Putamen (tissue), 1 donor: ENCODE results near the gene EFCAB7.

ENCODE experiments used
- DNase-seq: peaks from one replicate; pipeline ENCODE4 v3.0.0-alpha.2; 2016; ENCODE audit warnings: low spot score

Gene EFCAB7

DNA sequence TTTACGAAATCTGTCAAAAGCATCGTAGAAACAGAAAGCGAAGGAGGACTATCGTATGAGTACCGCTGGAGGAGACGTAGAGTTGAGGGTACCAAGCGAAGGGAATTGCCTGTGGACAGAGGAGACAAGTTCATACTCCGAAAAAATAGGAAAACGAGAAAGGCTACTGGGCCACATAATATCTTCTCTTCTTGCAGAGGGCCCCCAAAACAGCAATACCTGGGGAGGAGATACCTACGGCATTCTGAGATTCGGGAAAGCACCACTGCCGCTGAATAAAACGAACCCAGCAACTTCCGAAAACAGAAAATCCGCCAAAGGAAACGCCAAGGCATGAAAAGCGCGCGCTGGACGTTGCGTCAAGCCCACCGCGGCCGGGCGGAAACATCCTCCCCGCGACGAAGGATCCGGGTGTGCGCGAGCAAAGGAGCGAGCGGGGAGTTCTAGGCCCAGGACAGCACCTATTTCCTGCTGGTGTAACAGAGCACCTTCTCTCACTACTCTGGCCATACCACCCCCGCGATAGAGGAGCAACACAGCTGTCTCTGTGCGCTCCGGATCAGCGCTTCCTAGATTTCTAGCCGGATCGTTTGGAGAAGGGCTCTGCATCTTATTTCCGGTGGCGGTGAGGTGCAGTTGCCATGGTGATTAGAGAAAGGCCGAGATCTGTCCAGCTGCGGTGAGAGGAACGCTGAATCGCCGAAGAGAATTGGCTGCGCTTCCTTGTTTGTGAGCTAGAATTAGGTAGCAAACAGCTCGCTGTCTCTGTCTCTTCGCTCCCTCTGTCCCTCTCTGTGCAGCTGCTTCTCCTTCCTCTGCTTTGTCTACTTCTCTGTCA is at the start of gene EFCAB7, which contains the start of gene ITGB3BP:
Gene EFCAB7, plus strand, starts transcription at position 635 of the 838 bp plus-strand sequence. CDS start 2,048 bp downstream, outside the sequence.
Gene ITGB3BP, minus strand, starts transcription at position 335 of the 838 bp plus-strand sequence. Its CDS starts 92 bp downstream, at position 243.
- peak; percentile 88 for DNase-seq

- DNase-seq: no peak
Observed at GRCh38 chr1:63475761-63476160, 47.6 kb upstream of the EFCAB7 start.

DNA sequence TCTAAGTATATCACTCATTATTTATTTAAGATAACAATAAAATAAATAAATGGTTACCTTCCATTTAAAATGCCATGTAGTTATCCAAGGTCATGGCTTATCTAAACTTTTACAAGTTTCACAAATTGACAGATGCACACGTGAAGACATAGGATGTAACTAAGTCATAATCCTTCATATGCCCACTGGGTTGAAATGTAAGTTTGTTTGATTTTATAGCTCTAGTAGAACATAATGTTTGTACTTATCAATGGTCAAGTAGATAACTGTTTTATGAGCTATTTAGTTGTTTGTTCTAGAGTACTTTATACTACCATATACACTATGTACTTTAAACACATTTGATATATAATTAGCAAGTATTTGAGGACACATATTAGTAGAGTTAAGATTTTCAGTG is 43.3 kb upstream of the EFCAB7 start:
- no peak for DNase-seq

DNA sequence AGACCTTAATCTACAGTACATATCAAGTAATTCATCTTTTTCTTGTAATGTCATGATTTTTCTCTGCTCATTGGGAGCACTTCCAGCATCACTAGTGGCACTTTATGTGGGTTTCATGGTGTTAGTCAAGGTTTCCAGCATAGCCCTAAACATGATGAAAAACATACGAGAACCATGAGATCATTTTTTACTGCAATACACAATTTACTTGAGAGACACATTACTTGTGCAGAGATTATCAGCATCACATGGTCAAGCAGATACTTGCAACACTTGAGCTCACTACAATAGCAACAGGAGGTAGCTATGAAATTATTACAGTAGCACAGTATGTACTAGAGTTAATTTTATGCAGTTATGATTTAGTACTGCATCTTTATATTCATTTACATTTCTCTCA is 36.7 kb upstream of the EFCAB7 start:
- no peak for DNase-seq

DNA sequence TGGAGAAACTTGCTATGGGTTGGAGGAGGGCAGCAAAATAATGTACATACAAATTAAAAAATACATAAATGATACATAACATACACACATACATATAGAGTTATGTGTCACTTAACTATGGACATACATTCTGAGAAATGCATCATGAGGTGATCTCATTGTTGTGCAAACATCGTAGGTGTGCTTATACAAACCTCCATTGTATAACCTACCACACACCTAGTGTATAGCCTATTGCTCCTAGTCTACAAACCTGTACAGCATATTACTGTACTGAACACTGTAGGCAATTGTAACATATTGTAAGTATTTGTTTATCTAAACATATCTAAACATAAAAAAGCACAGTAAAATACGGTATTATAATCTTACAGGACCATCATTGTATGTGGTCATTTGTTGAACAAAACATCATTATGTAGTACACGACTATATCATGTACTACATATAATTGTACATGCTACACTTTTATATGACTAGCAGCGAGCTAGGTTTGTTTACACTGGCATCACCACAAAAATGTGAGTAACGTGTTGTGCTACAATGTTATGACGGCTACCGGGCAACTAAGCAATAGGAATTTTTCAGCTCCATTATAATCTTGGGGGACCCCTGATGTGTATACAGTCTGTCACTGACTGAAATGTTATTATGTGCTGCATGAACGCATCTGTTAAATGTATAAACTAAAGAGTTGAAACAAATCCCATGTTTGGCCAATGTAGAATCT is 35.8 kb upstream of the EFCAB7 start:
- no peak for DNase-seq

GRCh38 chr1:63497577-63497976 is 25.7 kb upstream of the EFCAB7 start:
- DNase-seq: no peak

GRCh38 chr1:63498106-63498505 is 25.2 kb upstream of the EFCAB7 start:
- DNase-seq: no peak

- DNase-seq: no peak
Observed at GRCh38 chr1:63501256-63501655, 22.1 kb upstream of the EFCAB7 start.

- DNase-seq: no peak
Observed at GRCh38 chr1:63506782-63507181, 16.5 kb upstream of the EFCAB7 start.

GRCh38 chr1:63509718-63510117 is 13.6 kb upstream of the EFCAB7 start:
- no peak for DNase-seq

- DNase-seq: no peak
Observed at GRCh38 chr1:63512584-63512983, 10.7 kb upstream of the EFCAB7 start.

GRCh38 chr1:63516629-63517028 is 6.7 kb upstream of the EFCAB7 start:
- DNase-seq: no peak

- no peak for DNase-seq
Observed at GRCh38 chr1:63523738-63524137, 413 bp downstream of the EFCAB7 start.

- no peak for DNase-seq
Observed at GRCh38 chr1:63524201-63524600, 876 bp downstream of the EFCAB7 start.

DNA sequence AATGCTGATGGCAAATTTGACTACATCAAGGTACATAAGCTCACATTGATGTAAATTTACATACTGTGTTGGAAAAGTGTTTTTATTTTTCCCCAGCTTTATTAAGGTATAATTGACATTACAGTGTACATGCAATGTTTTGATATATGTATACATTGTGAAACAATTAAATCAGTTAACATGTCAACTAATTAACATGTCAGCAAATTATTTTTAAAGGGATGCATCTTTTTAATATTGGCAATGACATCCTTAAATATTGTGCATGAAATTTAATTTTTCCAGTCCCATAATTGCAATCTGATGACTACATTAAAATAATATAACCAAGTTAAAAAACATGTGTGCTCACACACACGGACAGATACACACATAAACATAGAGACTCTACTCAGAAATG is 9.4 kb downstream of the EFCAB7 start:
- no peak for DNase-seq

DNA sequence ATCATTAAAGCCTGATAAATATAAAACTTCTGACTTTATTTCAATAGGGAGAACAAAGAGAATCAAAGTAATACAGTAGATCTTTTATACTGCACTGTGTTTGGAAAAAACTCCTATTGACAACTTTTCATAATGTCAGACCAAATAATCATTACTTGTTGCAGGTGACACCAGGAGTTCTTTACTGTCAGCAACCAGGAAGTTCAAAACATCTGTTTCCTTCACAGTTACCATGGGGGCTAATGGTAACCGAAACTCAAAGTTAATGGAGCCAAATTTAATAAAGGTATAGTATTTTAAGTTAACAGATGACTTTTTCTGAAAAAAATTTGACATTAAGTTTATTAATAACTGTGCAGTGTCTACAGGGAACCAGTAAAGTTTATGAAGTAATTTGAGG is 10.6 kb downstream of the EFCAB7 start:
- no peak for DNase-seq

DNA sequence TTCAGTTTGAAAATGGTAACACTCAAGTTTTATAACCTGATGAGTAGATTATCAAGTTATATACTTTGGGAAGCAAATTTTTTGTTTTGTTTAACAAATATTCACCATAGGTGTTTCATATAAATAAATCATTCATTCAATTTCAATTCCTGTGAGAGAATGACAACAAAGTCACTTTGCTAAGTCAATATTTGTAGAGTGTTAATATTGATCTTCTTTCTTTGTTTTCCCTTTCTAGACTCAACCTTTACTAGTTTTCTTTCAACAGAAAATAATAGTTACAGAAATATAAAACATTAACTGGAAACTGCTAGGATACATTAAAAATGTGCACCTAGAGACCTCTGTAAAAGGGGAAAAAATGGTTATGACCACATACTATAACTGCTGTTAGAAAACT is 11.1 kb downstream of the EFCAB7 start:
- DNase-seq: no peak

DNA sequence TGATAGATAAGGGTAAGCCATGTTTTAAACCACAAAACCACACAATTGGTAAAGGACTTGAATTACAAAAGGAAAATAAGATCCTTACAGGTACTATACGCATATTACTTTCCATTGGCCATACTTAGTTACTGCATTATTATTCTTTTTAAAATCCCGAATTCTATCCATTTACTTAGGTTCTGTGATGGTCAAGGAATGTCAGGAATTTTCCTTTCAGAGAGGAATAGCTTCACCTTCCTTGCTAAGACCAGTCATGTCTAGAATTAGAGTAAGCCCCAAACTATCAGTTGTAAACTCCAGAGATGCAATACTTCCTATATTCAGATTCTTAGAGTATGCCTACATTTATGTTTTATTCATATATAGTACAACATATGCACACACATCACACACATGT is 13.7 kb downstream of the EFCAB7 start:
- DNase-seq: no peak

DNA sequence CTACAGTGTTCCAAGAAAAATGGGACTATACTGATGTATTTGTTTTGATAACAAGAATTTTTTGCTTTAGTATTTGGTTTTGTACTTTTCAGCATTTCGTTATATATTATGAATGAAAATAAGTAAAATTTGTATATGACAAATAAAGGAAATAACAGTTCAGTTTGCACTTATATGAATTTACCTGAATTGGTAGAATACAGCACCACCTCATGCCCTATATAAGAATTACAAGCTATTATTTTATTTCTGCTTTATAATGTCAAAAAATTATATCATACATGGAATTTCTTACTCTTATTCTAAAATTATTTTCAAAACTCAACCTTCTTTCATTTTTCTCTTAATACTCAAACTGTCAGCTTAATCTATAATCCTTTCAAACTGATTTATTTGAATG is 14.6 kb downstream of the EFCAB7 start:
- DNase-seq: no peak

DNA sequence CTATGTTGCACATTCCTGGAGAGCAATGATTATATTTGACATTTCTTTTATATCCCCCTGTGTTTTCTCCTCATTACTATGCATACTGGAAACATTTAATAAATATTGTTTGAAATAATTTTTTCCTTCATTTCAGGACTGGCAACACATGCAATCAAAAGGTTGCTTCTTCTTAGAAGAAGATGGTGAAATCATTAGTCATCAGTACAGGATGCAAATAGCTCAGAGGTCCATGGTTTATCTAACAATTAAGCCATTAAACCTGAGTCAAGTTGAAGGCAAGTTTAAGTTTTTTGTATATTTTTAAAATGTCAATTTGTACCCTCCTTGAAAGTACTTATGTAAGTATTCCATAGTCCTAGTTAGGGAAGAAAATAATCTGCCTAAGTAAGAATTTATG is 22.5 kb downstream of the EFCAB7 start:
- no peak for DNase-seq

DNA sequence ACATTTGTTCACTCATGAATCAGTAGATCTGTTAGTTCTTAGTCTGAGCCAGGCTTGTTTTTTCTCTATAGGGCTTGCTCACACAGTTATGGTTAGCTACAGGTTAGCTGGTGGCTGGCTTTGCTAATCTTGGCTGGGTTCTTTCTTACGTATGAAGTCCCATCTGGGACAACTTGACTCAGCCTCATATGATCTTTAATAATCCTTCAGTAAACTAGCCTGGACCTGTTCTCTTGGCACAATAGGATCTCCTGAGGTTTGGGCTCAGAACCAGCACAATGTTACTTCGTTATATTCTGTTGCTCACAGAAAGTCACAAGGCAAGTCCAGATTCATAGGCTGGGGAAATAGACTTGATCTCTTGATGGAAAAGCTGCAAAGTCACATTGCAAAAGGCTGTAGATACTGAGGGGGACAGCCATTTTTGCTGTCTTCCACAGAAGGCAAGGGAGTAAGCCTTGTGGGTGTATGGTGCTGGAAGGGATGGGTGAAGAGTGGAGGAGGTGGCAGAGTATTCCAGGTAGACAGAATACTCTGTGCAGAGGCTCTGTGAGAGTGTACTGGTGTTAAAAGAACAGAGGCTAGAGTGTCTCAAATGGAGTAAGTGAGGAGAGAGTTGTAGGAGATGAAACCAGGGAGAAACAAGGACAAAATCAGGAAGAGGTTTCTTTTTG is 24.4 kb downstream of the EFCAB7 start:
- DNase-seq: no peak

GRCh38 chr1:63548303-63548702 is 25.0 kb downstream of the EFCAB7 start:
- no peak for DNase-seq

DNA sequence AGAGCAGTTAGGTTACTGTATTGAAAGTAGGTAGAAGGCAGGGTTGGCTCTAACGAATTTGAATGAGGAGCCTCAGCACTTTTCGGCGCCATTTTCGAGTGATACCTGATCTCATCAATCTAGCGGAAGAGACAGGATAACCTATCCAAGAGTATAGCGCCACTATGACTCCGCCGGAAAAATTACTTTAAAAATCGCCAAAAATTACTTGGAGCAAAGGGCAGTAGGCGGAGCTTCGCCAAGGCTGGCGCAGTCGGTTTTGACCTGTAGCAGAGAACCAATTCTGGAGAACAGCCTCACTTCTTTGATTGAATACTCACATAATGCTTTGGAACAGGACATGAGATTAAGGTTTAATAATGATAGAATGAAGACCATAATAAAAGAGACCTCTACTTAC is 25.6 kb downstream of the EFCAB7 start:
- no peak for DNase-seq
